Thyroid gland (tissue), 4 donors: ENCODE data around the gene CDH10.

ENCODE experiments used
- POLR2A ChIP-seq, 2 donors: fragments of 450-650 bp; IDR thresholded peaks; one replicate each; pipeline ENCODE4 v1.6.1; 2017; ENCODE audit warnings: antibody characterized with exemption in 2 of 2, mild to moderate bottlenecking in 2 of 2, moderate library complexity in 1 of 2
- TF ChIP-seq, protein P1 (sequence below), 6 experiments: fragments of 200-600 bp in 3 of 6; fragments of 450-650 bp in 3 of 6; sonication (generic) in 3 of 6; IDR thresholded peaks; one replicate each; pipeline ENCODE4 v1.5.1; 2016 to 2019; ENCODE audit warnings: antibody characterized with exemption in 6 of 6, mild to moderate bottlenecking in 2 of 6, inconsistent platforms in 1 of 6, moderate library complexity in 1 of 6

DNA sequence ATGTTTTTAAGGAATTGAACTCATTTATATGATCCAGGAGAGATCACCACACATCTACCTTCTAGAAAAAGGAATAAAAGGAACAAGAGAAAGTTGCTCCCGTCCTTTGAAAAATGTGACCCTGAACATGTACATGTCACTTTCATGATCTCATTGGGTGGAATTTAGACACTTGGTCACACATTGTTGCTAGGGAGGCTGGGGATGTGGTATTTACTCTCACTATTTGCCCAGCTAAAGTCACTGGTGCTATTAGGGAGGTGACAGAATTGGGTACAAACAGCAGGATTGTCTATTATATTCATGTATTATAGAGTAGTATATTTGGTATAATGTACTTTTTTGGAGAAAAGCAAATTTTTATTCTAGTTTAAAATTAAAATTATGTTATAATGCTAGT lies 2.1 kb upstream of the CDH10 start:
- TF ChIP-seq, protein P1, sequence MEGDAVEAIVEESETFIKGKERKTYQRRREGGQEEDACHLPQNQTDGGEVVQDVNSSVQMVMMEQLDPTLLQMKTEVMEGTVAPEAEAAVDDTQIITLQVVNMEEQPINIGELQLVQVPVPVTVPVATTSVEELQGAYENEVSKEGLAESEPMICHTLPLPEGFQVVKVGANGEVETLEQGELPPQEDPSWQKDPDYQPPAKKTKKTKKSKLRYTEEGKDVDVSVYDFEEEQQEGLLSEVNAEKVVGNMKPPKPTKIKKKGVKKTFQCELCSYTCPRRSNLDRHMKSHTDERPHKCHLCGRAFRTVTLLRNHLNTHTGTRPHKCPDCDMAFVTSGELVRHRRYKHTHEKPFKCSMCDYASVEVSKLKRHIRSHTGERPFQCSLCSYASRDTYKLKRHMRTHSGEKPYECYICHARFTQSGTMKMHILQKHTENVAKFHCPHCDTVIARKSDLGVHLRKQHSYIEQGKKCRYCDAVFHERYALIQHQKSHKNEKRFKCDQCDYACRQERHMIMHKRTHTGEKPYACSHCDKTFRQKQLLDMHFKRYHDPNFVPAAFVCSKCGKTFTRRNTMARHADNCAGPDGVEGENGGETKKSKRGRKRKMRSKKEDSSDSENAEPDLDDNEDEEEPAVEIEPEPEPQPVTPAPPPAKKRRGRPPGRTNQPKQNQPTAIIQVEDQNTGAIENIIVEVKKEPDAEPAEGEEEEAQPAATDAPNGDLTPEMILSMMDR (IDR thresholded peaks at IDR 0.05), result no peak
- no peak for TF ChIP-seq POLR2A (IDR thresholded peaks at IDR 0.05)
